GM21526 (cell line): ENCODE measurements around the gene ZPLD1.

ENCODE experiments used
- ATAC-seq: cut with Tn5 transposase; IDR thresholded peaks from one replicate; pipeline ENCODE4 v1.9.1; 2021; ENCODE audit warnings: moderate library complexity; ENCODE audit not compliant: unreplicated experiment, low FRiP score

The ZPLD1 gene

GRCh38 chr3:102434715-102435114 lies at the start of gene ZPLD1:
ZPLD1 (plus strand) TSS chr3:102435015; CDS start chr3:102438488, 3,473 bp downstream.
- ATAC-seq: no peak

DNA sequence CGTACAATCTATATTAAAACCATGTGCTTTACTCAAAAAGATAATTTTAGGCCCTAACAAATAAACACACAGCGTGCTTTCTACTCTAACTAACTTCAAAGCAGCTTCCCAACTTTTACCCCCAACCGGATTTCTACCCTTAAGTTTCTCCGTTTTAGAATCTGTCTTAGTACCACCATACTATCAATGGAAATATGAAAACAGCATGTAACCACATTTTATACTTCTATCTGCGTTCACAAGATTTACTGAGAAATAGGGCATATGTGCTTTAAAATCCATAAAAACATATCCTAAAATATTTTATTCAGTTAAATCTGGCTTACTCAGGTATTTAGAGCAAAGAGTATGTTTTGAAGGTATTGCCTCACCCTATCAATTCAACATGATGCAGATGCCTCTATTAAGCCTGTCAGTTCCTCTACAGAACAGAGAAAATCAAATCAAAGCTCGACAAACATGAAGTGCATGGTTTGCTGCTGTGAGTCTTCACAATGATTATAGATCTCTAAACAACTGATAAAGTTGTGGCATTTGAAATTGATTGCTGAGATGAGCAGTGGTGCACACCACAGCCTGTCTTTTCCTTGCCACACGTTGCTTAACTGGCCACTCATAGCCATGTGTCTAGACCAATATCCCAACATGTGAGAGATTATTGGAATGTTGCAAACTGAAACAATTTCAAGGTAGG lies 44.5 kb upstream of the ZPLD1 start:
- no peak for ATAC-seq

DNA sequence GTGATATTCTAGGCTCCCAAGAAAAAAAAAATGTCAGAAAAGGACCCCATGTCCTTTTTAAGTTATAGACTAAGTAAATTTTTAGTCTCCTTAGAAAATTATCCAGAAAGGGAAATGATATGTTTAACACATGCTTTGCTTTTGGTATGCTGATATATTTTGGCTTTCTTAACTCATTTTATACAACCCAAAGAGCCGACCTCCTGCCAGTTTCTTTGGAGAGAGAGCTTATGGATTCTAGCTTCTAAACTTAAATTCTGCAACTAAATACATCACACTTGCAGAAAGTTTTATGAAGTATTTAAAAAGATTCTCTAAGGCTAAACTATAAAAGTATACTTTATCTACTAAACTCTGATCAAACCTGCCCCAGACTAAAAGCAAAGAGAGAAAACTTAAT lies 43.9 kb upstream of the ZPLD1 start:
- no peak for ATAC-seq

DNA sequence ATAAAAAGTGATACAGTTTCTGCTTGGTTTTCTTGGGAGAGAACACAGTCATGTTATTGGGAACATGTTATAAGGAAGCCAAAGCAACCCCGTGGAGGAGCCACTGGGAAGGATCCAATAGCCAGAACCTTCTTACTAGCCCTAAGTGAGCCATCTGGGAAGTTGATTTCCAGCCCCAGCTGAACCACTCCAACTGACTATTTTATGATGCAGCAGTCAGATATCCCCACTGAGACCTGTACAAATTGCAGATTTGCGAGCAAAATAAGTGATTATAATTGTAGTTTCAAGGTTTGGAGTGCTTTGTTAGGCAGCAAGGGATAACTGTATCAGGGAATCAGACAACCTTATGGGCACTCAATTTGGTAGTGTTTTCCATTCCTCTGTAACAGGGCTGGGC lies 43.3 kb upstream of the ZPLD1 start:
- ATAC-seq: no peak

- ATAC-seq: no peak
These were observed 40.3 kb upstream of the ZPLD1 start for GRCh38 chr3:102394517-102394916.

- no peak for ATAC-seq
These were observed 36.6 kb upstream of the ZPLD1 start for GRCh38 chr3:102398176-102398575.

DNA sequence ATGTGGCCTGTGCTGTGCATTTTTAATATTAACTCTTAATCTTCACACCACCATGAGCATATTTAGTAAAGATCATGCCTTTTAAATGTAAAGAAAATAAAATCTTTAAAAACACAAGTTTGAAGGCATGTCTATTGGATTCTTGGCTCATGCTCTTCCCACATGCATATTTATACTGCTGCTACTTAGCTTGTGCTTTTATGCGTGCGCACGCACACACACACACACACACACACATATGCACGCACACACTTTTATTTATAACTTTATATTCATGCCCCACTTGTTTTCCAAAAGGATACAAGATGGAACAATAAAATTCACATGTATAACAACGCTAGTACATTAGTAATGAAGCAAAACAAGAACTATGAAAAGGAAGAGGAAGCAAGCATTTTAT lies 36.1 kb upstream of the ZPLD1 start:
- ATAC-seq: no peak

DNA sequence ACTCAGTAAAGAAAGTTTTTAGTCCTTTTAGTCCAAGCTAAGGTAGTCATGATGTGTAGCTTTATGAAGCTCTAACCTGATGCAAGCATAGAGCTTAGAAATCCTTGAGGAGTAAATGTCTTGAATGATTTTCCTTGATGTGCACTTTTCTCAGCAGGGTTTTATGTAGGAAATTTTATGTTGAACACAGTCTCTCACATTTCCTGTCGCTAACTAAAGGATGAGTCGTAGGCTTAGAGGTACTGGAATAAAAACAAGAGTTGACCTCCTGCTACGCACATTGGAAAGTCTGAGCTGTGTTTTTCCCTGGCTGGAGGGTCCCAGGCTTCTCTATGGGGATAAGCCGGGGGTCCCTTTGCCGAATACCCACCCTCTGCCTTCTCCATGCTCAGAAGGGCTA lies 34.7 kb upstream of the ZPLD1 start:
- ATAC-seq: no peak

DNA sequence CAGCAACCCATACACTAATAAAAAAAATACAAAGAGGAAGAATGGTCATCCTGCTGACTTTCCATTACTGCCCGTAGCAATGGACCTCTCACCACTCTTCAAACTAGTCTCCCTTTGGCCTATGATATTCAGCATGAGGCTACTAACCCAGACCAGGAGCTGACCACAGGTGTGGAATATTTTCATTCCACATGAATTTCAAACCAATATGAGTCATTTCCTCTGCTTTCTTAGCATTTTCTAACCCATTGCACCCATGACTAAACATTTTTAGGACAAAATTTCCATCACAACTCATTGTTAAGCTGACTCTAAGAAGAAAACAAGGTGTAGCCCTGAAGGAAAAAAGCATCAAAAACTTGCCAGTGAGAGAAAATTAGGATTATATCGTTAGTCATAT lies 34.0 kb upstream of the ZPLD1 start:
- no peak for ATAC-seq

GRCh38 chr3:102410616-102411015 lies 24.2 kb upstream of the ZPLD1 start:
- no peak for ATAC-seq

DNA sequence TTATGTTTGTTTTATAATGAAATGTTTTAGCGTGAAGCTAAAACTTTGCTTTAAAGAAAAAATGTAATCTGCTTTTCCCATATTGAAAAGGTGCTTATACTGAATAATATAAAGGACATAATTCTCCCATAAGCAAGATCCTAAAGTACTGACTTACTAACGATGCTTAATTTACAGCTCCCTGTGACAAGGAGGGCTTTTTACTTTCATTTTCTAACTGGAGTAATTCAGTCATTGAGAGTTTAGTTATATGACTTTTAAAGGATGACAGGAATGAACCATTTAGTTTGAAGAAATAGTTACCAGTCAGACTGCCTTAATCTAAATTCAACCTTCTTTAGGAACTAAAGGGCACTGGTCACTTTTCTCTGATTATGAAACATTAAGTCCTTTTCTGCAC lies 19.3 kb upstream of the ZPLD1 start:
- ATAC-seq: no peak

GRCh38 chr3:102419786-102420185 lies 15.0 kb upstream of the ZPLD1 start:
- ATAC-seq: no peak

GRCh38 chr3:102441832-102442231 lies 7.0 kb downstream of the ZPLD1 start:
- ATAC-seq: no peak

GRCh38 chr3:102443021-102443420 lies 8.2 kb downstream of the ZPLD1 start:
- no peak for ATAC-seq

GRCh38 chr3:102444101-102444500 lies 9.3 kb downstream of the ZPLD1 start:
- ATAC-seq: no peak

DNA sequence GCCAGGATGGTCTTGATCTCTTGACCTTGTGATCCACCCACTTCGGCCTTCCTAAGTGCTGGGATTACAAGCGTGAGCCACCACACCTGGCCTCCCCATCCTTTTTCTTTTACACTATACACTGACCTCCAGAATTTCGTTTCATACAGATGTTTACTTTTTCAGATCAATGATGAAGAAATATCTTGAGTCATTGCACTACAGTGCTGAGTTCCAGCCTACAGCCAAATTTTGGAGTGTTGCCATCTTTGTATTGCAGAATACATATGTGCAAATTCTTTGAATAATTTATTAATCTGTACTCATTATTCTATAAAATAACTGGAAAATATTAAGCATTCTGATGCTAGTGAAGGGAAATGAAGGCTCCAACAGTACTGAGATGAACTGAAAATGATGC lies 12.5 kb downstream of the ZPLD1 start:
- ATAC-seq: no peak

GRCh38 chr3:102449341-102449740 lies 14.5 kb downstream of the ZPLD1 start:
- ATAC-seq: no peak

DNA sequence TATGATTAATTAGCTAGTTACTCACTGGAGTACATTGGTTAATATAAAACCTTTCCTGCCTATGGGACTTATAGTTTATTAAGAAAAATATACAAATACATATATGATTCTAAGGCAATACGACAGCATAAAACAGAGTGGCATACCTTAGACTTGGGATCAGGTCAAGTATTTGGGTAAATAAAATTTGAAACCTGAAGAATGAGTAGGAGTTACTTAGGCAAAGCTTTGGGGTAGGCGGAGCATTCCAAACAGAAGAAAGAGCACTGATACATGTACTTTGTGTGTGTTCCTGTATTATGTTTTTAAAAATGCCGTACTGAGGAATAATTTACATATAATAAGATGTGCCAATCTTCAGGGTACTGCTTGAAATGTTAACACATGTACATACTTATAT lies 15.1 kb downstream of the ZPLD1 start:
- no peak for ATAC-seq

GRCh38 chr3:102450976-102451375 lies 16.2 kb downstream of the ZPLD1 start:
- no peak for ATAC-seq

- no peak for ATAC-seq
These were observed 16.7 kb downstream of the ZPLD1 start for GRCh38 chr3:102451543-102451942.

- ATAC-seq: no peak
These were observed 19.4 kb downstream of the ZPLD1 start for GRCh38 chr3:102454181-102454580.

DNA sequence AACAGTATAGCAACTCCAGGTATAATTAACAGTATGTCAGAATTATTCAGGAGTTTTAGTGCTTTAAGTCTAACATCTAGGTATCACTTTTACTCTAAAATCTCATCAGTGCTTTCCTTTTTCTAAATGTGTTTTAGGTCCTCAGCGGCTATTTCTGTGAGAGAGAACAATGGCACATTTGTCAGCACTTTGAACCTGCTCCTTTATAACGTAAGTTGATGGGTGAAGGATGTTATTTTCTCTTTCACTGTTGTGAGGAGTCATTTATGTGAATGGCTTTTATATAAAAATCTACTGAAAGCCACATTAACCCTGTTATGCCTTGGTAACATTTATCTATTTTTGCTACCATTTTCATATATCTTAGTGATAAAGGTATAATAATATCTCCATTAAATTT lies 22.8 kb downstream of the ZPLD1 start:
- no peak for ATAC-seq

DNA sequence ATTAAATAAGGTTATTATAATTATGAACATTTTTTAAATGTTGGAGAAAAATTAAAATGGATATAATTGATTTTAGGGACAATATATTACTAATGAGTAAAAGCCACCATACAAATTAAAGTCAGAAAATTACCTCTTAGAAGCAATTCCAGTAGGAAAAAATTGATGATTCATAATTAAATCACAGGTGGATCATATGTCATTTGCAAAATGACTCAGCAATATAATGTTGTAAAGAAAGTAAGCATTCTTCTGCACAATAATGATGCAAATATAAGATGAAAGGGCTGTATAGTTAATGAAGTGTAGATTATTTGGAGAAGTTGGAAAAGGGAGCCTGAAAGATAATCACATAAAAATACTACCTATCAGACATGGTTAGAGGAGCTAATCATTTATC lies 25.8 kb downstream of the ZPLD1 start:
- ATAC-seq: no peak
